SHP77 treated with DMSO at 0.1 percent for 48 hours (cell line): ENCODE results near the gene PCDHB15.

Experiments
- DNase-seq: peaks from one replicate; lab custom pipeline; 2025; lab: John Stamatoyannopoulos, UW

The PCDHB15 gene

GRCh38 chr5:141250576-141250975 is 5.4 kb downstream of the PCDHB15 start:
- DNase-seq, result no peak

GRCh38 chr5:141258464-141258863 is 13.3 kb downstream of the PCDHB15 start:
- no peak for DNase-seq

- no peak for DNase-seq
These were observed 13.8 kb downstream of the PCDHB15 start for GRCh38 chr5:141258948-141259347.

DNA sequence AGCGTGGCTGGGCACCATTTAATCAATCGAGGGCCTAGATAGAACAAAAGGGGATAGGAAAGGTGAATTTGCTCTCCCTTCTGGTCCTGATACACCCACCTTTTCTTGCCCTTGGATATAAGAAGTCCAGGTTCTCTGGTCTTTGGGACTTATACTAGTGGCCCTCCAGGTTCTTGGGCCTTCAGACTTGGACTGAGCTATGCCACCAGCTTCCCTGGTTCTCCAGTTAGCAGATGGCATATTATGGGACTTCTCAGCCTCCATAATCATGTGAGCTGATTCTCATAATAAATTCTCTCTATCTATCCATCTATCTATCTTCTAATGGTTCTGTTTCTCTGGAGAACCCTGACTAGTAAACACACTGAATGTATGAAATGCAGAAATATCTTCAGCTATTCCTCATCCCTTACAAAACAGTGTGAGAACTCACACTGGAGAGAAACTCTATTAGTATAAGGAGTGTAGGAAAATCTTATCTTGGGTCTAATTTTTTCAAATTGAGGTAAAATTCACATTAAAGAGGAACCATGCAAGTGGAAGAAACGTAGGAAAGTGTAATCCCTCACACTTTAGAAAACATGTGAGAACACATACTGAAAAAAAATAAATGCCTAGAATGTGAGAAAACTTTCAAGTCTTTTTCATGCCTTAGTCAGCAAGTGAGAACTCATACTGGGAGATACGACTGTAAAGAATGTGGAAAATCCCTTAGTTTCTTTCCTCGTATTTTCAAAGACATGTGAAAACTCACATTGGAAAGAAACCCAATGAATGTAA is 15.5 kb downstream of the PCDHB15 start:
- no peak for DNase-seq

DNA sequence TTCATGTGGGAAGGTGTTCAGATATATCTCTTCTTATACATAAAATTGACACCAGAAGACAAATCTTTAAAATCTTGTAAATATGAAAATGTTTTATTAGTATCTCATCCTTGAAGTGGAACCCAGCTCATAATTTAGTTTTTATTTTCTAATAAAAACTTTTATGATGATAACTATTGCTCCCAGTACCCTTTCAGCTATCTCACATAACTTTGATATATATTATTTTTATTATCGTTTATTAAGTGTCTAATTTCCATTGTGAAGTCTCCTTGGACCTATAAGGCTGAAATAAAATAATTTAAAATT is 16.0 kb downstream of the PCDHB15 start:
- DNase-seq, result no peak

DNA sequence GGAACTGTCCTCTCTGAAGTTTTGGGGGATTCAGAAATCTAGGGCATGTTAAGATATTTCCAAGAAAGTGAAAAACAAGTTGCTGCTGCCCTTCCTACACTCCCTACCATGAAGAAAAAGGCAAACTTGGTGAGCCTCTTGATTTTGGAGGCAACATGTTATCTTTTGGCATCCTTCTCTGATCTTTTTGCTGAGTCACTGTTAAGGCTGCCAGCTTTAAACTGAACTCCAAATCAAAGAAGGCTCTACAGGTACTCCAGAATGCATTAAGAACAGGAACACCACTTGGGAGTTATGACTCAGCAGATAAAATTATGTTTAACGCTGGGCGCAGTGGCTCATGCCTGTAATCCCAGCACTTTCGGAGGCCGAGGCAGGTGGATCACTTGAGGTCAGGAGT is 24.0 kb downstream of the PCDHB15 start:
- DNase-seq, result no peak

DNA sequence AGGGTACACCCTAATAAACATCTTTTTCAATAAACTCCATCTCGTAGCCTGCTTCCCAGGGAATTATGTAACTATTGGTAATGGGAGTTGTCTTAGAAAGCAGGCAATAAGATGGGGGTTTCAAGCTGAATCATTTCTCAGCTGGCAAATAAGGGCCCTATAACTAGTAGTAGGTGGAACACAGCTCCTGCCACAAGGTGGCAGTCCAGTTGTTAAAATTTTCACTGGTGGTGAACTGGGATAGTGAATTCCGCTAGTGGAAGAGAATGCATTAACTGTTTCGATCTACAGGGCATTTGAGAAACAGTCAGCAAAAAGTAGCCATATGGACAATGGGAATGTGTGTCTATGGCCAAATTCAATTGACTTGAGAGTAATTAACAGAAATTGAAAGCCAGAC is 27.7 kb downstream of the PCDHB15 start:
- DNase-seq, result no peak

DNA sequence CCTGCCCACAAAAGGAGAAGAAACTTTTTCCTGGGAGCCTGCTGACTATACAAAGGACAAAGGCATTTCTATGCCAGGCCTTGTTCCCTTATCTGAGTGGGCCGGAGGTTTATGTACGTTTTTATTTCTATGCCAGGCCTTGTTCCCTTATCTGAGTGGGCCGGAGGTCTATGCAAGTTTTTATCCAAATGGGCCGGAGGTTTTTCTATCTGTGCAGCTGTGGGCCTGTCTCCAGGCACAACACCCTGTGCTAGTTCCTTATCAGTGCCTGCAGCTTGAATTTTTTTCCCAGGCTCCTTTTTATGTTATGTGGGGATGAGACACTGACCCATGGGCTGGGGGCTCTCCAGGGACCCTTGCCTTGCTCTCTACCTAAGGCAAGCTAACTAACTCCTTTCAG is 53.2 kb downstream of the PCDHB15 start:
- DNase-seq, result no peak
